Measurements from ENCODE around the gene TMEM45A. TPM values are rescaled to one million over a fixed set of nuclear protein-coding genes. Genes with fewer than 3 reads are reported as not detected.
"Not testable (repeated sequence)": the region's sequence is repeated elsewhere in the genome, so short reads cannot be mapped to it uniquely, and the experiment has no call there.

The TMEM45A gene
- polyA plus RNA-seq, 4 donors, result 21.3 to 27.9 (median 24.9) TPM

- no peak for DNase-seq (ENCODE audit: low read depth in 4 of 4, low spot score in 2 of 4)
These were observed 10.2 kb upstream of the TMEM45A start for GRCh38 chr3:100482176-100482575.

- DNase-seq (ENCODE audit: low read depth in 4 of 4, low spot score in 2 of 4), result no peak
These were observed 8.9 kb upstream of the TMEM45A start for GRCh38 chr3:100483529-100483928.

GRCh38 chr3:100486808-100487207 is 5.6 kb upstream of the TMEM45A start:
- DNase-seq (ENCODE audit: low read depth in 4 of 4, low spot score in 2 of 4), result no peak

DNA sequence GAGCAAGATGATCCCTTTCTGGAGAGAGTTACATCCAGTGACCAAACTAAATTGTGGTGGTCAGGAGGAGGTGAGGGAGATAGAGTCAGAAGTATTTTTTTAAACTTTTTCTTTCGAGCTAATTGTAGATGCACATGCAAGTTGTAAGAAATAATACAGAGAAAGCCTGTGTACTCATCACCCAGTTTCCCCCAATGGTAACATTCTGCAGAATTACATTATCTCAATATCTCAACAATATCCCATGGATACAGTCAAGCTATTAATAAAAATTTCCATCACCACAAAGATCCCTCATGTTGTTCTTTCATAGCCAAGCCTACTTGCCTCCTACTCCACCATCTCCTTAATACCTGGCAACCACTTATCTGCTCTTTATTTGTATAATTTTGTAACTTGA is 3.3 kb upstream of the TMEM45A start:
- DNase-seq (ENCODE audit: low read depth in 4 of 4, low spot score in 2 of 4), result no peak

GRCh38 chr3:100496711-100497261 is 4.4 kb downstream of the TMEM45A start:
- DNase-seq (ENCODE audit: low read depth in 4 of 4, low spot score in 2 of 4), result no peak

GRCh38 chr3:100499651-100500050 is 7.2 kb downstream of the TMEM45A start:
- no peak for DNase-seq (ENCODE audit: low read depth in 4 of 4, low spot score in 2 of 4)

- DNase-seq (ENCODE audit: low read depth in 4 of 4, low spot score in 2 of 4), result no peak
These were observed 8.0 kb downstream of the TMEM45A start for GRCh38 chr3:100500320-100500880.

- DNase-seq (ENCODE audit: low read depth in 4 of 4, low spot score in 2 of 4), result no peak
These were observed 11.0 kb downstream of the TMEM45A start for GRCh38 chr3:100503448-100503847.

GRCh38 chr3:100506355-100506754 is 13.9 kb downstream of the TMEM45A start:
- no peak for DNase-seq (ENCODE audit: low read depth in 4 of 4, low spot score in 2 of 4)

GRCh38 chr3:100509818-100510217 is 17.4 kb downstream of the TMEM45A start:
- not testable (repeated sequence) for DNase-seq (ENCODE audit: low read depth in 4 of 4, low spot score in 2 of 4)

DNA sequence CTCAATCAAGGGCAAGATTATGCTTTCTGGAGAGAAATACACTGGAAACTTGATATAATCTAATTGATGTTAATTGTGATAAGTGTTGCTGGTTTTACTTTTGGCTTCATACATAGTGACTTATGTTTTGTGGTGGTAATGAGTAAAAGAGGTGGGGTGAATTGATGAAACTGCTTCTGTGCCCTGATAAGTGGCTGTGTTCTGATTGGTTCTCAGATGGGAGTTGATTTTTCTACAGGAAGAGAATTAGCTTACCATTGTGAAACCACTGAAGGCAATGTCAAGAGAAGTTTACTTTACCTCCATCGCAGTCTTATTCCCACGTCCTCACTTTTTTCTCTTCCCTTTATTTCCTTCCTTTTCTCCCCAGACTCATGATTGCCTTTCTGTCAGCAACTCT is 23.8 kb downstream of the TMEM45A start:
- DNase-seq (ENCODE audit: low read depth in 4 of 4, low spot score in 2 of 4), result no peak

- DNase-seq (ENCODE audit: low read depth in 4 of 4, low spot score in 2 of 4), result no peak
These were observed 24.4 kb downstream of the TMEM45A start for GRCh38 chr3:100516838-100517237.

GRCh38 chr3:100517276-100517675 is 24.9 kb downstream of the TMEM45A start:
- DNase-seq (ENCODE audit: low read depth in 4 of 4, low spot score in 2 of 4), result no peak

GRCh38 chr3:100518244-100518643 is 25.8 kb downstream of the TMEM45A start:
- no peak for DNase-seq (ENCODE audit: low read depth in 4 of 4, low spot score in 2 of 4)

DNA sequence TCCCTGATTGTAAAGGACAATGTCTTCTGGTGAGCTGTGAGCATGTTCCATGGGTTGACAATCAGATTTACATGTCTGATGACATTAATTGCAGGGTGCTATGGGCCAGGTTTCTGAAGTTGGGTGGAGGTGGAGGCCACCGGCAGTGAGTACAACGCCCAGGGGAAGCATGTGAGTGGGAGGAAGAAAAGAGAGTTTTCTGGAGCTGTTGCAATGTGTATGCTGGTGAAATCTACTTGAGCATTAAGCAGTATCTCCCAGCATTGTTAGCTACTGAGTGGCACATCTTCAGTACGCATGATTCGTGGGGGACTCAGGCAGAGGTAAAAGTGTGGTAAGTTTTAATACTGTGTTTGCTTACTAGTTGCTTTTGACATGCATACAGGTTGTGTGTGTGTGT is 26.6 kb downstream of the TMEM45A start:
- DNase-seq (ENCODE audit: low read depth in 4 of 4, low spot score in 2 of 4), result no peak

DNA sequence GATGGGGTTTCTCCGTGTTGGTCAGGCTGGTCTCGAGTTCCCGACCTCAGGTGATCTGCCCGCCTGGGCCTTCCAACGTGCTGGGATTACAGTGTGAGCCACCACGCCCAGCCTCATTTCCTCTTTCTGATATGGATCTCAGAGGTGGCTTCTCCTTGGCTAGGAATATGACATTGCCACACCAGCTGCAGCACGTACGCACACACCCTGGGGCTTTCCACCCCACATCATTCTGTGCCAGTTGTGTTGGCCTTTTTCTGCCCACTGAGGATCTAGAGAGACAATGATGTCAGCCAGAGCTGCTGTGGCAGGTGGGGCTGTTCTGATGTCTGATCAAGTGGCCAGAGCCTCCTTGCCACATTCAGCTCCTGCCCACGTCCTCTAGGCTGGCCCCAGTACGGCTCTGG is 29.0 kb downstream of the TMEM45A start:
- DNase-seq (ENCODE audit: low read depth in 4 of 4, low spot score in 2 of 4), result no peak

DNA sequence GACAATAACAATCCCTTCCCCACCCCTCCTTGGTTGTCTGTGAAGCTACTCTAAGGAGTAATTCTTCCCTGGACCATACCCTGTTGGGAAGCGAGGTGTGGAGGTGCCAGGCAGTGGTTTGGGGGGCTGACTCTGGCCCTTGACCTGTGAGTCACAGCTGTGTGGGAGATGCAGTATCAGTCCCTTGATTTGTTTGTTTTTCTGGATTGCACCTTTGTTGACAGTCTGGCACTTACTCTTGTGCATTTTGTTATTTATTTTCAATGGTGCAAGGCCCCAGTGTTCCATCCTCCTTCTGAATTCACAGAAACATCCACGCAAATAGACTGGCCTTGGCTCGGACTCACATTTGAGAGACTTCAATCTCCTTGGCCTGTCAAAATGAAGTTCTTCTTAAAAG is 29.7 kb downstream of the TMEM45A start:
- no peak for DNase-seq (ENCODE audit: low read depth in 4 of 4, low spot score in 2 of 4)

- no peak for DNase-seq (ENCODE audit: low read depth in 4 of 4, low spot score in 2 of 4)
These were observed 30.8 kb downstream of the TMEM45A start for GRCh38 chr3:100523050-100523760.

DNA sequence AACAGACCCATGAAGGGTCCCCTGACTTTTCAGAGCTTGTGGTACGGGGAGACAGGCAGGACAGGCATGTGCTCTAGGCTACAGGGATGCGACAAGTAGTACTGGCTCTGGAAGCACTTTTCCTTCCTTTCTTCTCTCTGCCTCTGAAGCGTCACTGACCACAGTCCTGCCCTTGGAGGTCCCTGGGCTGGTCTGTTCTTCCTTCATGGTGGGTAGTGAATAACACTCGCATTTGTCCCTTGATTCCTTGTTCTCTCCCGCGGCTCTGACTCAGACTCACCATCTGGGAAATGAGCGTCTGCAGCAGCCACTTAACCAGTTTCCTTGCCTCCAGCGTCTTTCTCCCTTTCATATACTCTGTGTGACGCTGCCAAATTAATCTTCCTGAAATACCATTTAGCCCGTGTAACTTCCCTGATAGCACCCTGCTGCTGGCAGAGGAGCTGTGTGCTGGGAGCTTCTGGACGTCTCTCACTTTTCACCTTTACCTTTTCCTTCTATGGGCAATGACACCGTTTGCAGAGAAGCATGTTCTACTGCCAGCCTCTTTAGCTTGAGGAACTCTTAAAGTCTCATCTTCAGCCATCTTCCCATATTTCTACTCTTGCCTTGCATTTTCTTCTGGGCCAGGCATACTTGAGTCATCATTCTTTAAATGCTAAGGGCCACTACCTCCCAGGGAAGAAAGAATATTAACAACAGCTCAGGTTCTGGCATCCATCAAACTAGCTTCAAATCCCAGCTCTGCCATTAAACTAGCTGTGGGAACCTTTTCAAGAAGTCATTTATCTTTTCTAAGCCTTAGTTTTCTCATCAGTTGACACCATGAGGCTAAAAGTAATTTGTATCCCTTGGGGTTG is 33.6 kb downstream of the TMEM45A start:
- no peak for DNase-seq (ENCODE audit: low read depth in 4 of 4, low spot score in 2 of 4)

GRCh38 chr3:100526613-100527346 is 34.4 kb downstream of the TMEM45A start:
- no peak for DNase-seq (ENCODE audit: low read depth in 4 of 4, low spot score in 2 of 4)

GRCh38 chr3:100527347-100527735 is 34.9 kb downstream of the TMEM45A start:
- no peak for DNase-seq (ENCODE audit: low read depth in 4 of 4, low spot score in 2 of 4)
